ENCODE results near the gene AOPEP.

AOPEP gene

GRCh38 chr9:94899464-94900221, 173.1 kb downstream of the AOPEP start:
- no peak for DNase-seq (ENCODE audit: low read depth in 2 of 2)

- no peak for DNase-seq (ENCODE audit: low read depth in 2 of 2)
Measured at GRCh38 chr9:94900222-94901018, 173.9 kb downstream of the AOPEP start.

GRCh38 chr9:94901019-94901363, 174.5 kb downstream of the AOPEP start:
- DNase-seq (ENCODE audit: low read depth in 2 of 2) = no peak

- no peak for DNase-seq (ENCODE audit: low read depth in 2 of 2)
Measured at GRCh38 chr9:94903961-94904421, 177.5 kb downstream of the AOPEP start.

- DNase-seq (ENCODE audit: low read depth in 2 of 2) = no peak
Measured at GRCh38 chr9:94904806-94905205, 178.3 kb downstream of the AOPEP start.

- no peak for DNase-seq (ENCODE audit: low read depth in 2 of 2)
Measured at GRCh38 chr9:94905606-94906005, 179.1 kb downstream of the AOPEP start.

GRCh38 chr9:94906181-94906580, 179.7 kb downstream of the AOPEP start:
- DNase-seq (ENCODE audit: low read depth in 2 of 2) = no peak

GRCh38 chr9:94906713-94907112, 180.2 kb downstream of the AOPEP start:
- no peak for DNase-seq (ENCODE audit: low read depth in 2 of 2)

- DNase-seq (ENCODE audit: low read depth in 2 of 2) = no peak
Measured at GRCh38 chr9:94907264-94907936, 180.9 kb downstream of the AOPEP start.

- no peak for DNase-seq (ENCODE audit: low read depth in 2 of 2)
Measured at GRCh38 chr9:94908011-94908563, 181.6 kb downstream of the AOPEP start.

GRCh38 chr9:94908583-94909249, 182.2 kb downstream of the AOPEP start:
- no peak for DNase-seq (ENCODE audit: low read depth in 2 of 2)

GRCh38 chr9:94909250-94909894, 182.9 kb downstream of the AOPEP start:
- no peak for DNase-seq (ENCODE audit: low read depth in 2 of 2)

- no peak for DNase-seq (ENCODE audit: low read depth in 2 of 2)
Measured at GRCh38 chr9:94909965-94910730, 183.6 kb downstream of the AOPEP start.

- DNase-seq (ENCODE audit: low read depth in 2 of 2) = no peak
Measured at GRCh38 chr9:94911211-94911610, 184.7 kb downstream of the AOPEP start.

- no peak for DNase-seq (ENCODE audit: low read depth in 2 of 2)
Measured at GRCh38 chr9:94911986-94912635, 185.6 kb downstream of the AOPEP start.

GRCh38 chr9:94912700-94913249, 186.3 kb downstream of the AOPEP start:
- DNase-seq (ENCODE audit: low read depth in 2 of 2) = no peak

- no peak for DNase-seq (ENCODE audit: low read depth in 2 of 2)
Measured at GRCh38 chr9:94913550-94913949, 187.1 kb downstream of the AOPEP start.

- DNase-seq (ENCODE audit: low read depth in 2 of 2) = no peak
Measured at GRCh38 chr9:94915476-94916450, 189.3 kb downstream of the AOPEP start.

Measured in stimulated activated CD4-positive, alpha-beta T cell treated with anti-CD3 and anti-CD28 coated beads, Interleukin-1b, Interleukin-23, amount 100 ng/mL, for 1 hour (primary cell).